GM21360 (cell line): ENCODE results near the gene ABLIM1.
"Not testable (repeated sequence)": the region's sequence is repeated elsewhere in the genome, so short reads cannot be mapped to it uniquely, and the experiment has no call there.

ENCODE experiments used
- ATAC-seq: cut with Tn5 transposase; IDR thresholded peaks from one replicate; pipeline ENCODE4 v1.9.1; 2021; ENCODE audit warnings: mild to moderate bottlenecking, moderate library complexity; ENCODE audit not compliant: unreplicated experiment

ABLIM1 gene

DNA sequence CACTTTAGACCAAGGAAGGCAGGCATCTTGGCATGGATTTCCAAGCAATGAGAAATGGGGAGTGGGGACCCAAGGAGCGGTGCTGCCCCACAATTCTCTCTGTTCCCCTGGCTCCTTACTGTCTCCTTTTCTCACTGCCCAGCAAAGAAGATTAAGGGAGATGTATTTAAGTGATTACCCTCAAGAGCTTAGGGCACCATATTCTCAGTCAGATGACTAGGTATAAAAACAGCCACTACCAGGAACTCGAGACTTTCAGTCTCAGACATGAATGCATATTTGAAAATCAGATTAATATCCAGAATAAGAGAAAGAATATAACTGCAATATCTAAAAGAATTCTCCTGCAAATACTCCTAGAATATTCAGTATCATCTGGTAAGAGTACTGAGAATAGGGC lies at the start of gene ABLIM1:
Gene ABLIM1, minus strand, starts transcription at position 101 of the 400 bp plus-strand sequence. Its CDS starts 75 bp downstream, at position 26.
- no peak for ATAC-seq

DNA sequence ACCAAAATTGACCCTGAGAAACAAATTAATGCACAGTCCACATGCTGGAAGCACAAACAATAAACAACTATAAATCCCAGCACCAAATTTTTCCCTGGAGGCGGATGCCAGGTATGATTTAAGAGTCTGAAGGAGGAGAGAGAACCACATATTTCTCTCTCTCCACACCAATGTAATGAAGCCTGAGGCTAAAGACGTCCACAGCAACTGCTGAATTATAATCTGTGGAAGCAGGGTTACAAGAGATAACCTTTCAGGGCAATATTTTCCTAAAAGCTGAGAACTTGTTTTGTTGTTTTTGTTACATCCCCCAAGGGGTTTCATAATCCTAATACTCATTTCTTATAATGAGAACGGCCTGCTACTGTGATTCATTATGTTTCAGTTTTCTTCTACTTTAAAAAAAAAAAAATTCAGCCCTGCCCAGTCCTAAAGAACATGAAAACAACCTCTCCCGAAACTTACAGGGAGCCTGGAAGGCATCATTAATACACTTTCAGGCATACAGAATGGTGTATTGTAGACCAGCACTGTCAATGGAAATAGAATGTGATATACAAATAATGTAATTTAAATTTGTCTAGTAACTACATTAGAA lies 48.5 kb upstream of the ABLIM1 start:
- ATAC-seq, result no peak

DNA sequence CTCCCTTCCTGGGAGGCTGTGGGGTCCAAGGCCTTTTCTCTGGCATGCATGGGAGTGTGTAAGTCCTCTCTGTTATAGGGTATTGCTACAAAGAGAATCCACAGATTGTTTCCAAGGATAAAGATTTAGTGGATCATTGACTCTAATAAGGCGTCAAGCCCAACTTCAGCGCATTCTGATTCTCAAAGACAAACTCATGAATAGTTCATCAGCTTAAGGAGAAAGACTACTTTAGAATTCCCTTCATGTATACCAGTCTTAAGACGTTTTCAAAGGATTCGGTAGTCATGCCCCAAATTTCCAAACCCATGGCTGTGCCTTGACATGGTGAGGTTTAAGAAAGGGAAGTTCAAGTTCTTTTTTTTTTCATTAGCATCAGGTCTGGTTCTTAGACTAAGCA lies 46.6 kb upstream of the ABLIM1 start:
- ATAC-seq, result no peak

DNA sequence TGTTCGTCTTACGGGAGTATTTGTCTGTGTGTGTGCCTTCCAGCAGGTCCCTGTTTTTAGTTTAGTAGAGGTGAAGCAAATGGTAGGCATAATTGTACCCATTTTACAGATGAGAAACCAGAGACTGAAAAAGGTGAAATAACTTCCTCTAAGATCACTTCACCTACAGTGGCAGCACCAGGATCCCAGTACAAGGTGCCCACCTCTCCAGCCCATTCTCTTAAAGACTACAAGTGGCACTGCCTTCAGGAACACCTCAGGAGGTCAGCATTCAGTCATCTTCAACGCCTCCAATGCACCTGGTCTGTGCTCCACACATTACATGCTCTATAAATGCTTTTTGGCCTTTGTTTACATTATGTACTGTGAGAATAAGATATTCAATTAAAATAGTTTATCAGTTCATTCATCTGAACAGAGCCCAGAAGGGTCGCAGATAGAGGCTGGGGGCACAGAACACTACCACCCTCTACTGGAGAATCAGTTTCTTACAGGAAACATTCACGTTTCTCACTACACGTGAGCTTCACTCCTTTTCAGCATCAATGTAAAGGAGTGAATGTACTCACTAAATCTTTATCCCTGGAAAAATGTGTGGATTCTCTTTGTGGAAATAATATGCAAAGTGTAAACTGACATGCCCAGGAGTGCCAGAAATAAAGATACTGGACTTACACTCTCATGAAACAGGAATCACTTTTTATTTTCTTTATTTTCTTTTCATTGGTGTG lies 45.5 kb upstream of the ABLIM1 start:
- ATAC-seq, result no peak

DNA sequence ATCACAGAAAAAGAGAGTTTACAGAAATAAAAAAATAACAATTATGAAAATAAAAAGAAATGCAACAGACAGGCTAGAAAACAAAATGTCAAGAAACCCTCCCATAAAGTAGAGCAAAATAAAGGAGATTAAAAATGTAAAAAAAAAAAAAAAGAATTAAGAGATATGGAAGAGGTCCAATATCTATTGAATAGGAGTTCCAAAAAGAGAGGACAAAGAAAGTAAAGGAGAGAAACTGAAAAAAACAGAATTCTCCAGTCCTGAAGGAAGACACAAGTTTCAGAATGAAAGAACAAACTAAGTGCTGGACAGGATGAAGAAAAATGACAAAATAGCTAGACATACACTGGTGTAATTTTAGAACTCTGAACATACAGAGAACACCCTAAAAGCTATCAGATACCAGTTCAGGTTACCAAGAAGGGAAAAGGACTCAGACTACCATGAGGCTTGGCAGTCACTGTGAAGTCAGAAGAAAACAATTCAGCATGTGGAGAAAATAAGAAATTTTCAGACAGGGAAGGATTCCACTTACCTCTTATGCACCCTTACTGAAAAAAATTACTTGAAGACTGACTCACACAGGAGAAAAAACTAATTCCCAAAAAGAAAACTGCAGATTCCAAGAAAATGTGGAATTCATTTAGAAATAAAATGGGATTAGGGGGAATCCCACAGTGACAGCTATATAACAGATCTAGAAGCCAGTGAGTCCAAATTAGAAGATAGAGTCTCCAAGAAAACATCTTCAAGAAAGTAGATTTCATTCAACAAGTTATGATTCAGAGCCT lies 40.4 kb upstream of the ABLIM1 start:
- no peak for ATAC-seq

DNA sequence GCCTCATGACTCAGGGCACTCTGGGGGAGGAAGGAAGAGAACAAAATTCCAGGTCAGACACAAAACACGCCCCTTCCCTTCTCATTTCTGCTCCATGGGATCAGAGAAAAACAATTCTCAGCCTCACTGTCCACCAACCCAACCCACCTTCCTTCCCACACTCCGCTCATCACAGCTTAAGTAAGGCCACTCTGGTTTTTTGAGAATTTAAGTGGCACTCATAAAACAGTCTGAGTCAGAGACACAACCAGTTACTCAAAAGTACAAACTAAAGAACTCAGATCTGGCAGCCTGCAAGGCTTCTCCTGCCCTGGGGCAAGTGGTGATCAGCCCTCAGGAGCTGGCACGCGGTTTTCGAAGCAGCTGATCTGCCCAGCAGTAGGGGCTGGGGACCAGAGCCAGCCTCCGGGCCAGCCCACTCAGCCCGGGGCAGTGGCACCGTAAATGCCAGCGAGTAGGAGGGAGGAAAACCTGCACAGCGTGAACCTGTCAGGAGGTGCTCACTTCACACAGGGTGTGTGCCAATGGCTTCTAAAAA lies 39.1 kb upstream of the ABLIM1 start:
- ATAC-seq, result no peak

DNA sequence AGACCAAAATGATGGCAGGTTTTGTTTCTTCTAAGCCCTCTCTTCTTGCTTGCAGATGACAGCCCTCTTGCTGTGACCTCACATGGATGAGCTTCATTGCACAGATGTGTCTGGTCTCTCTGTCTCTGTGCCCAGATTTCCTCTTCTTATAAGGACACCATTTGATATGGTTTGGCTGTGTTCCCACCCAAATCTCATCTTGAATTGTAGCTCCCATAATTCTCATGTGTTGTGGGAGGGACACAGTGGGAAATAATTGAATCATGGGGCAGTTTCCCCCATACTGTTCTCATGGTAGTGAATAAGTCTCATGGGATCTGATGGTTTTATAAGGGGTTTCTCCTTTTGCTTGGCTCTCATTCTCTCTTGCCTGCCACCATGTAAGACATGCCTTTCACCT lies 38.2 kb upstream of the ABLIM1 start:
- not testable (repeated sequence) for ATAC-seq

DNA sequence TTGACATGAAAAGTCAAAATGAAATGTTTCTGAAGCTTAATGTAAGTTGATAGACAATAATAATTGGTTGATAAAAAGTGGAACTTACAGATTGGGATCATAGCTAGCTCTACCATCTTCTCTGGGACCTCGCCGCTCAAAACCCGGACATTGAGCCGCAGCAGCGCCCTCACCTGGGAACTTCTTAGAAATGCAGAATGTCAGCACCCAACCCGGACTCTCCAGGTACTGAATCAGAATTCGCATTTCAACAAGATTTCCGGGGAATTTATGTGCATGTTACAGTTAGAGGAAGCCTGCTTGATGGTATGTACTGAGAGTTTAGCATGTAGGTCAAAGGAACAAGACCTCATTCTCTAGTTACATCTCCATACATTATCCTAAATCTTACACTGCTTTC lies 36.7 kb upstream of the ABLIM1 start:
- peak; percentile 57 for ATAC-seq

DNA sequence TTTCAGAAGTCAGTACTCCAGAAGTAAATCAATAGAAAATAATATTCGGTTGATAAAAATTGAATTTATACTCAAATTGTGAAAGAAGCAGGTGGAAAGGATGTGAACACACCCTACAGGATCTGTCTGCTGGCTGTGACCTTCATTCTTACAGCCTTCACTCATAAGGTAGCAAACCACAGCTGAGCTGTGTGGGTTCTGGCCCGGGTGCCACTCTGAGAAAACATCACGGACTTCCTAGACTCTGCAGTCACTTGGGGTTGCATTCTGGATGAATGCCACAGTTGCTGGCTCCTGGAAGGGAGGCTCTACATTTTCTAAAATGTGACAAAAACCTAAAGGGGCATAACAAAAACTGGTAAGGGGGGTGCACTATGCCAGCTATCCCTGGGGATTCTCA lies 36.0 kb upstream of the ABLIM1 start:
- ATAC-seq, result no peak

DNA sequence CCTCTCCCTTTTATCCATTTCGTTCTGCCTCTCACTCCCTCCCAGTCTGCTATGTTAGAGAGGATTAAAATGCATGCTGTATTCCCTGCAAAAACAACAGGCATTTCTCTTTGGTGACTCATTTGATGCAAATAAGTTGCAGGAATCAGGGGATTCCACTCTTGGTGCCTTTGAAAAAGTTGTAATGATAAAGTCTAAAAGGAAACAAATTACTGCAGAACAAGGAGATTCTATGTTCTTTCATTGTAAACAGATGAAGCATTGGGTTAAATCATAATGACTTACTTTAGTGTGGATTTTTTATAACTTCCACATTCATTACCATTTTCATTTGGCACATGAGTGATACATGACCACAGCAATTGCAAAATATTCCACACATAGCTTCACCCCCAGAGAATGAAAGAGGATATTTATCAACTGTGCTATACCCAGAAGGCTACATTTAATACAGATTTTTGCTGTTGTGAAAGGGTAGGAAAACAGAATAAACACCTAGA lies 33.4 kb upstream of the ABLIM1 start:
- no peak for ATAC-seq

DNA sequence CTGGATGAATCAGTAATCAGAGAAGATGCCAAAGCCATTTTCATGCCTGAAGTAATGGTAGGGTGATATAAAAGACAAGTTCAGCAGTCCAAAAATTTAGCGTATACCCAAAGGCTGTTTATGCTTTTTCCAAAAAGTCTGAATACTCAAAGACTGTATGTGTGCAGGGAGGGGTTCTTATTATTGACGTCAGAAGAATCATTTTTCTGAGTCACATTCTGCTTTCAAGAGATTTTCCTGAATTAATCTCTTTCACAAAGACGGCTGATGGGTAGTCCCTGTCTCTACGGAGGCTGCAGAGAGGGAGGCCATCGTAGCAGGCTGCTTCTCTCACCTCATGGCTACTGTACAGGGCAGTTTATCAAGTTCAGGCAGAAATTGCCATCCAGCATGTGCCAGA lies 30.7 kb upstream of the ABLIM1 start:
- no peak for ATAC-seq

DNA sequence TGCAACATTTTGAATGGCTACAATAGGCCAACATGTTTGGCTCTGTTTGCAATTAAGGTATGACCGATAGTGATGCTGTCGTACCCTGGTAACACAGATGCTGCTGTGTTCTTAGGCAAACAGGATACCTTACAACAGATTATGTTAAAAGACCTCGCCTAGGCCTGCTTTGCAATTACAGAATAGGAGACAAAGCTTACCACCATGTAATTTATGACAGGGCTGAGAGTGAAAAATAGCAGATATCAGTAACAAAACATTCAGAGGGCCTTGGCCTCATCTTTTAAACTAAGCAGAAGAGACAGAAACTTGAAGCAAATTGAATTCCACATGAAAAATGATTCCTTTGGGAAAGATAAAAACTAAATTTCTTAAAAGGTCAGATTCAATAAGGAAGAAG lies 29.4 kb upstream of the ABLIM1 start:
- ATAC-seq, result no peak

DNA sequence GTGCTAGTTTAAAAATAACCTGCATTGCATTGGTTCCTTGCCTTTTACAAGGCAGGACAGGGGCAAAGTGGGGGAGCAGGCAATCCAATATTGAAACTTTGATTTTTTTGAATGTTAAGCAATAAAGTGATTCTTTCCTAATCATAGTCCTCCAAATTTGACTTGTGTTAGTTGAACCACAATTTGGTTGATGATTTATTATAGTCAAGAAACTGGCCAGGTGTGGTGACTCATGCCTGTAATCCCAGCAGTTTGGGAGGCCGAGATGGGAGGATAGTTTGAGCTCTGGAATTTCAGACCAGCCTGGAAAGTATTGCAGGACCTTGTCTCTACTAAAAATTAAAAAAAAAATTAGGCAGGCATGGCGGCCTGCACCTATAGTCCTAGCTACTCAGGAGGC lies 27.9 kb upstream of the ABLIM1 start:
- ATAC-seq, result no peak

DNA sequence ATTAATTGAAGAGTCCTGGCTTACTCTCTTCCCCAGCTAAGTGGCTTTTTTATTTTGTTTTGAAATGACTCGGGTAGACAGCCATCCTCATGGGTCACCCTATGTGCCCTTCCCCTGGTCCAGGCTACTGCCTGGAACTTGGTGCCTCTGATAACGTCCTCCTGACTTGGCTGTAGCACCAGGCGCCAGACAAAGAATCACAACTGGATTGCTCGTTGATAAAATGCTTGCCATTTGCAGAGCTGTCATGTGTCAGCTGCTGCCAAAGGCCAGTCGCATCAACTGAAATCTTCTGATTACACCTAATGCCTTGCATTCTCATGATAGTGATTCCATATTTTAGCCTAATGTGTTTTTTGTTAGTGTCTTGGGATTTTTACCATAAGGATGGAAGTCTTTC lies 27.4 kb upstream of the ABLIM1 start:
- ATAC-seq, result no peak

DNA sequence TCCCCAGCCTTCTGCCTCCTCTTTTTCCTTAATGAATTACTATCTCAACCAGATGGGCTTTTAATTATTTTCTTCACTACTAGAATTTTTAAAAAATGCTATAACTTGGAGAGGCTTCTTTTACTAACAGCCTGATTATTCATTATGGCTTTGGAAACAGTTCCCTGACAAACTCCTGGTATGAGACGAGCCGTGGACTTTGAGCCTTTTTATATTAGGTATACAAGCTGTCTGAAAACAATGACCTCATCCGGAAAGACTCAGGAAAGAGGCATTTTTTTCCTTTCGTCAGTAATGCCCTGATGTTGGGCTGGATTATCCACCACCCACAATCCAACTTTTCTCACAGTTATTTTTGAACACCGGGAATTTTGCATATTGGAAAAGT lies 26.7 kb upstream of the ABLIM1 start:
- no peak for ATAC-seq

DNA sequence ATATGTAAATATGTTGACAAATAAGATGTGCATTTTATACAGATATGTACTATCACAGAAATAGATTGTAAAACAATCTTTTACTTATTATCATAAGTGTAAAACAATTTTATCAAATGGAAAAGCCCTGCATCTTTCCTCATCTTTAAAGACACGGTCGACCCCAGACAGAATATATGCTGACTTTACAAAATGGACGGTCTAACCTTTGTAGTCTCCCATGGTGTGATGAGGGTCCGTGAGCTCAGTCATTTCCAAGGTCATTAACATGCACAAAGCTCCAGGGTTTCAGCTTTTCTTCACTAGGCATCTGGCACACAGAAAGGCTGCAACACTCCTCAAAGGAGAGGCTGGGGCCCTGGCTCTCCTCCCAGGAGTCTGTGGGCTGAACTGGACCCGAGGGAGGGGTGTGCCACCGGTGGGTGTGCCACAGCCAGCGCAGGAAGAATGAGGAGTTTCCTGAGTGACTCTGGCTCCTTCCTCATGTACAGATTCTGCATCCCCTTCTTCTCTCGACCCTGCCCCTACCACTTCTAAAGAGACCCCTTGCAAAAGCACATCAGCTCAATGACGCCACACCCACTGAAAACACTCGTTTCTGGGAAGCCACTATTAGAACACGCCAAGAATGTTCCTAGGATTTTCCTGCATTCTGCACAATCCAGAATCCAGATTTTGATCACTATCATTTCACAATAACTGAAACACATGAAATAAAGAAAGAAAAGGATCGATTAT lies 26.2 kb upstream of the ABLIM1 start:
- no peak for ATAC-seq

DNA sequence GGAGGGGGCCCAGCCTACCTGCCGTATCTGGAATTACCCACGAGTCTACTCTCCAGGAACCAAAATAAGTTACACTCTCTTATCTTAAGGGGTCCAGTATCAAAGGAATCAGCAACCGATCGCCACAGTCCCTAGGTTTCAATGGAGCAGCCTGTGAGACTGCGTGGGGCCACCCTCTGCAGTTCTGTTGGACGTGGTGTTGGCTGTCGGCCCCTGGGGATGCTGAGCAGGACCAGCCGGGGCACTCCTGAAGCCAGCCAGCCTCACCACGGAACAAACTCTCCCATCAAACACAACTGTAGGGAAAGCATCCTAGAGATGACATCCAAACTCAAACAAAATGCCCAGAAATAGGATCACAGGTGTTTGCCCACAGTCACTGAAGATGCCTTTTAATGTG lies 25.5 kb upstream of the ABLIM1 start:
- no peak for ATAC-seq

DNA sequence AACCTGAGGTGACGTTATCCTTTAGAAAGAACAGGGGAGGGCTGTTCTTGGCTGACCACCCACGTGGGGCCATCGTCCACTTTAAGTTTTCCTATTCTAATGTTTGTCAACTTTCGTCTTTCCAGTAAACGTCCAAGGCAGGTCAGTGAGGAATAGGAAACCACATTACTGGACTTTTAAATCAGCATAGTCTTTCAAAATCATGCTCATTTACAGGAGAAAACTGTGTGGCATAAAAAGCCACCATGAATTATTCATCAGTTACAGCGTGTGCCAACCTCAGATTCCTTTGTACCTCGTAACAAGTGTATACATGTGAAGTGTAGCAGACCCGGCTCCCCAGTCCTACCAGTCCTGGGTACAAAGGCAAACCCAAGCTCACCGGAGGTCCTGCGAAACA lies 25.1 kb upstream of the ABLIM1 start:
- no peak for ATAC-seq

DNA sequence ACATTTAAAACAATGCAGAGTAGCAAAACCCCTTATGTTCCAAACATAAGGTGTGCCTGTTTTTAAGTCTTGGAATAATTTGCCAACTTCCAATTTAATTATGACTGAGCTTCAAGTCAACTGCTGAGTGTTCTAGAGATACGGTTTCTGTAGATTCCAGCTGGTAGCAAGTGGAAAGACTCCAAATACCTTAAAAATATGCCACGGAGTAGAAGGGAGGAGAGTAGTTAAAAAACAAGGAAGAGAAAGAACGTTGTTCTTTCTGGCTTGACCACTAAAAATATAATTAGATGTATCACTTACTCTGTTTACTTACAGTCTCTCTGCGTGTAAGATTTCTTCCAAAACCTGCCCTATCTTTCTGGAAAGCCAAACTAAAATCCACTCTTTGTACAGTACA lies 24.5 kb upstream of the ABLIM1 start:
- ATAC-seq, result no peak

DNA sequence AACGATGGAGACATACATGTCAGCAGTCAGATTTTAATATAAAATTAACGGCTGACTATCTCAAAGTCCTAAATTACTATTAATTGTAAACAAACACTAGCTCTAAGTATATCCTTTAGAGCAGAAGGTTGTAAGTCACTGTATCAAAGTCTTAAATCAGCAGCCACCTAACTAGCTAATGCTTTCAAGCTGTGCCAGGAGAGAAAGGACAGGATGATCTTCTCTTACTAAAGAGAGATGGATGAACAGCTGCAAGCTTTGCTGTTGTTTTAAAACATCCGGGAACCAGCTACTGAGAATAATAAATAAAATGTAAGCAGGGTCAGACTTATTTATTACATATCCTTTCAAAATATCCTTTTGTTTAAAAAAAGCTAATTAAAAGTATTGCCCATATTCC lies 24.0 kb upstream of the ABLIM1 start:
- ATAC-seq, result no peak

DNA sequence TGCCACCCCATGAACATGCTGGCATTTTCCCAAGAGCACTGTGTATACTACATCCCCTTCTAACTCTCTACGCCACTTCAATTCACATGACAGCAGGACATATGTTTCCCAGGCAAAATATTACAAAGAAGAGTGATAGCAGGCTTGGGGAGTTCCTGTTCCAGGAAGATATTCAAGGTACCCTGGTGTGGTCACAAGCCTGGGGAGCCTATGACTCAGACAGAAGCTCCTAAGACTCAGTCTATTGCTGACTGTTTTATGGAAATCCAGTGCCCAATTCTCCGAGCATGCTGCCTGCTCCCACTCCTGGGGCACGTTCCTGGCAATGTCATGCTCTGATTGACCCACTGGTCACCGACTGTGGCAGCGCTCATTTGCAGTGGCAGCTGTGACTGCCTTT lies 23.5 kb upstream of the ABLIM1 start:
- no peak for ATAC-seq
